NCI-H1417 treated with DMSO at 0.1 percent for 48 hours (cell line): ENCODE measurements around the gene LBHD2.

ENCODE experiments used
- DNase-seq: peaks from one replicate; lab custom pipeline; 2025; lab: John Stamatoyannopoulos, UW

The LBHD2 gene

GRCh38 chr14:103132381-103133209, 48.6 kb downstream of the LBHD2 start:
- DNase-seq, result no peak

- DNase-seq, result no peak
These were observed 49.5 kb downstream of the LBHD2 start for GRCh38 chr14:103133210-103134140.

DNA sequence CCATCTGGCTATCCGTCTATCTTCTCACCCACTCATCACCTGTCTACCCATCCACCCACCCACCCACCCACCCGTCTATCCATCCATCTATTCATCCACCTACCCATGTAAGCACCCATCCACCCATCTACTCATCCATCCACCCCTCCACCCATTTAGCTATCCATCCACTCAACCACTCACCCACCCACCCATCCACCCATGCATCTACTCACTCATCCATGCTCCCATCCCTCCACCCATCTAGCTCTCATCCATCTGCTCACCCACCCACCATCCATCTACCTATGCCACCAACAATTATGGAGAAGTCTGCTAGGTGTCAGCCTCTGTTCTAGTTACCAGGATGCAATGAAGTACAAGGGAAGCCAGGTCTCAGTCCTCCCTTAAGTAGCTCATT, 50.4 kb downstream of the LBHD2 start:
- DNase-seq, result no peak

GRCh38 chr14:103134919-103135318, 50.9 kb downstream of the LBHD2 start:
- DNase-seq, result no peak

DNA sequence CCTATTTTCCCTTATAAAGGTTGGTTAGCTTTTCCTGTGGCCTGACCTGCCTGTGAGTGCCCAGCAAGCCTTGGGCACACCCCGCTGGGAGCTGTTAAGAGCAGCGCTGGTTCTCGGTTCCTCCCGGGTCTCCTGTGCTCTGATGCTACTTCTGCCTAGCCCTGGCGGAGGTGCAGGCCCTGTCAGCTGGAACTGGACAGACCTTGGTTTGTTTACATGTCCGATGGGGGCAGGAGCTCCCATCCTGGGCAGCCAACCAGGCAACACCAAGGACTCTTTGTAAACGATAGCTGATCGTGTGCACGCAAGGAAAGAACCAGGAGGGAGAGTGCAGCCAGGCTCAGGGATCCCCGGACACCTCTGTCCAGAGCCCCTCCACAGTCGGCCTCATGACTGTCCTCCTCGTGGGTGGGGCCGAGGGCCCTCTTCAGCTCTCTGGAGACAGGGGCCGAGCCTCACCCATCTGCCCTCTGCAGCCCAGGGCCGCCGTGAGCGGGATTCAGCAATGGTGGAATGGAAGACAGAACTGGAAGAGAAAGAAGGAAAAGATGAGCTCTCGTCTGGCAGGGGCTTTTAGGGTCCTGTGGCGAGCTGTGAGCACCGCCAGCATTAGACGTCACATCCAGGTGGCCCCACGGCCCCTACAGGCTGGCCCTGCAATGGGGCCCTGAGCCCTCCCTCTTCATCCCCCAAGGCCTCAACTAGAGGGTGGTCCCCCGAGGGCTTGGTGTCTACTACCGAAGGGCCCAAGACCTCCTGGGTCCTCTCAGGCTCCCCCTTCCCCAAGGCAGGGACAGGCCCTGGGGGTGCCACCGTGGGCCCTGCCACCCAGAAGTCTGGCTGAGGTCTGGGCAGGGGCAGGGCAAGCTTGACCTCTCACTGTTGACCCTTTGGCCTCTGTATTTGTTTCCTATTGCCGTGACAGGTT, 51.6 kb downstream of the LBHD2 start:
- no peak for DNase-seq

GRCh38 chr14:103136388-103137271, 52.6 kb downstream of the LBHD2 start:
- DNase-seq, result no peak

DNA sequence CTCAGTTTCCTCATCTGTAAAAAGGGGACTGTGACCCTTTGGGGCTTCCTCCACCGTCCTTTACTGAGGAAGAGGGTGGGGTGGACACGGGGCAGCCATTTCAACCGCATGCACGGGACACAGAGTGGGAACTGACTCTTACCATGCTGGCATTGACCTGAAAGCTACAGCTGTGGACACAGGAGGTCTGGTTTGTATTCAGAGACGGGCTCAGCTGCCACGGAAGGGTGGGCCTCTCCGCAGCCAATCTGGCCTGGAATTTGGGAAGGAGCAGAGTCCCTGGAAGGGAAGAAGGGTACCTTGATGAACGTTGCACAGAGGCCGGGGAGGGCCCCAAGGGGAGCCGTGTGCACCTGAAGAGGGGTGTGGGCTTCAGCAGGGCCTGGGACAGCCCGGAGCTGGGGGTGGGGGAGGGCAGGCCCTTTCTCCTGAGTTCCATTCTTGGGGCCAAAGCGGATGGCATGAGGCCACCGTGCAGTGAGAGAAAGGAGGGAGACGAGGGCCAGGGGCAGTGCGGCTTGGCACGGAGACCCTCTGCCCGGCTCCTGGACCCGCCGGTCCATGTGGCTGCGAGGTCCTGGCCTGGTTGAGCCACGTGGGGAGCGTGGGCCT, 53.8 kb downstream of the LBHD2 start:
- no peak for DNase-seq

- no peak for DNase-seq
These were observed 54.5 kb downstream of the LBHD2 start for GRCh38 chr14:103138301-103139131.

GRCh38 chr14:103139132-103140025, 55.4 kb downstream of the LBHD2 start:
- no peak for DNase-seq
